Fibroblast of skin of left quadriceps (primary cell): ENCODE data around the gene IQCE.
A peak's percentile ranks its signal among the peaks of the same experiment; 100 is the strongest.
"Not testable (repeated sequence)": the region's sequence is repeated elsewhere in the genome, so short reads cannot be mapped to it uniquely, and the experiment has no call there.

Experiments
- DNase-seq, 2 experiments: peaks; one replicate each; pipeline ENCODE4 v3.0.0-alpha.2; 2013; ENCODE audit warnings: low read depth in 2 of 2

The IQCE gene

DNA sequence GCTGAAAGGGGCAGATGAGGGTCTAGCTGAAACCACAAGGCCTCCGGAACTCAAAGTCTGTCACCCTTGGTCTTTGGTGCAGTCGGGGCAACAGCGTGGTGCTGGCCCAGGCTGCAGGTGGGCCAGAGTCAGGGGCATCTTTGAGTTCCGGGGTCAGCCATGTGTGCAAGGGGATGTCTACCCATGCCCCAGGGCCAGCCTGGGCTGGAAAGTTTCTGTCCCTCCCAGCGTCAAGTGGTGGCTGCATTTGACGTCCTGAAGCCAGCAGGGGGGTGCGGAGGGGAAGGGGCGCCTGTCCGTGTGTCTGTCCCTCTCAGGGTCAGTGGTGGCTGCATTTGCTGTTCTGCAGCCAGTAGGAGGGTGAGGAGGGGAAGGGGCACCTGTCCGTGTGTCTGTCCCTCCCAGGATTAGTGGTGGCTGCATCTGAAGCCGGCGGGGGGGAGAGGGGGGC, 4.1 kb upstream of the IQCE start:
- DNase-seq: no peak

DNA sequence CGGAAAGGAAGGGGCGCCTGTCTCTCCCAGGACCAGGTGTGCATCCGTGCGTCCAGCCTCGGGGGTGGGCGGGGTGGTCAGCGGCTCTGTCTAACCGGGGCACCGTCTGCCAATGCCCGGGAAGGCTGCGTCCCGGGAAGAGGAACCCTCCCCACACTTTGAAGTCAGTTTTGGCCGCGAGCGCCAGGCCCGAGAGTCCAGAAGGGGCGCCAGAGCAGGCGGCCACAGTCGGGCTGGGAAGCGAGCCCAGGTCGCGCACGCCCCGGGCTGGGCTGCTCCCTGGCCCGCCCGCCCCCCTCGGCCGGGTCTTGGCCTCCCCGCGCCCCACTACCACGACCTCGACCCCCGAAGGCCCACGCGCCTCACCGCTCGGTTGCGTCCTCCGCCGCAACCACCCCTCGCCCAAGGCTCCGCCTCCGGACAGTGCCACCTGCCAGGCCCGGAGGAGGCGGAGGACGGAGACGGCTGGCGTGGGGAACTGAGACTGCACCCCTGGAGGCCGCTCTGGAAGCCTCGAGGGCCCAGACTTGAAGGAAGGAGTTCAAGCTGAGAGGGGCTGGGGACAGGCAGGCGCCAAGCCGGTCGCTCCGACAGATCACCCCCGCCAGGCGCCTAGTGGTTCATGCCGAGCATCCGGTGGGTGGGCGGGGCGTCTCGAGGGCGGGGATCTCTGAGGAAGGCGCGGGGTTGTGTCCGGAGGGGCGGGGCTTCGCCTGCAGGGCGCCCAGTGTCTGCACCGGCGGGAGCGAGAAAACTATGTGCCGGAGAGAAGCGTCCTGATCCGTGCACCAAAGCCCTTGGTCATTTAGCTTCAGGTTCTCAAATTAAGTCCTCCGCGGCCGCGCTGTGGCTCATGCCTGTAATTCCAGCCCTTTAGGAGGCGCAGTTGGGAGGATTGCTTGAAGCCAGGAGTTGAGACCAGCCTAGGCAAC, 3.4 kb upstream of the IQCE start, which contains the start of gene BRAT1:
Gene BRAT1 (minus strand): TSS at position 404 of the 932 bp plus-strand sequence. CDS start 1,093 bp downstream, outside the sequence.
- DNase-seq: peak; percentile 76 to 78

GRCh38 chr7:2559283-2559950, 638 bp downstream of the IQCE start:
- no peak for DNase-seq

DNA sequence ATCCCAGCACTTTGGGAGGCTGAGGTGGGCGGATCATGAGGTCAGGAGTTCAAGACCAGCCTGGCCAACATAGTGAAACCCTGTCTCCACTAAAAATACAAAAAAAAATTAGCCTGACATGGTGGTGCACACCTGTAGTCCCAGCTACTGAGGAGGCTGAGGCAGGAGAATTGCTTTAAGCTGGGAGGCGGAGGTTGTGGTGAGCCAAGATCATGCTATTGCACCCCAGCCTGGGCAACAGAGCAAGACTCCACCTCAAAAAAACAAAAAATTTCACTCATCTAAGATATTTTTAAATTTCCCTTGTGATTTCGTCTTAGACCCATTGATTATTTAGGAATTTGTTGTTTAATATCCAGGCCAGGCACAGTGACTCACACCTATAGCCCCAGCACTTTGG, 5.2 kb downstream of the IQCE start:
- not testable (repeated sequence) for DNase-seq

- no peak for DNase-seq
These were observed 6.3 kb downstream of the IQCE start for GRCh38 chr7:2564970-2565540.

- no peak for DNase-seq
These were observed 7.6 kb downstream of the IQCE start for GRCh38 chr7:2566348-2566889.

DNA sequence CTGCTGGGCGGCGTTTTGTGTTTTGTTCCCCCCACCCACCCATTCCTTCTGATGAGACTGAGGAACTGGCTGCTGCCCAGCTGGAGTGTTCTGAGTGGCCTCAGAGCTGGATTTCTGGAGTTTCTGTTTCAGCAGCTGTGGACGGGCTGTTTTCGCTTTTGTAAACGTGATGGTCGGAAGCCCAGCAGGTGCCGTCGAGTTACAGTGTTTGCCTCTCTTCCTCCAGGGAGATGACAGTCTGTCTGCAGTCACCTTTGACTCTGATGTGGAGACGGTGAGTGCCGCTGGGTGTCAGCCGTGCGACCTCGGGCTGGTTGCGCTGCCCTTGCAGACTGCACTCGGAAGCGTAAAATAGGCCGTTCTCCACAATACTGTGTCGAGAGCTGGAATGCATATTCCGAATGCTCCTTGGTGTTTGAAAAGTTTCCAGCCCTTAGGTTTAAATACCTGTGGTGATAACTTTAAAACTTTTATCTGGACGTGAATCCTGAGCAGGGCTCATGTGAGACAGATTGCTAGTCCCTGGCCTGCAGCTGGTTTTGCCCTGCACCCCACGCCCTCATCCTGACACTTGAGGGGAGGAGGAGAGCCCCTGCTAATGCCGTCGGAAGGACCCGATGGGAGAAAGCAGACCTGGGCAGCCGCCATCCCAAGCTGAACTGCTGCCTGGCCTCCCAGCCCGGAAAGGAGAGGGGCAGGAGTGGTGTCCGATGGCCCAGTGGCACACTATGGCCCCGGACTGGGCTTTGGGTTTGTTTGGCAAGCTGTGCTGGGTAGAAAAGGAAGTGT, 8.3 kb downstream of the IQCE start:
- DNase-seq: no peak

DNA sequence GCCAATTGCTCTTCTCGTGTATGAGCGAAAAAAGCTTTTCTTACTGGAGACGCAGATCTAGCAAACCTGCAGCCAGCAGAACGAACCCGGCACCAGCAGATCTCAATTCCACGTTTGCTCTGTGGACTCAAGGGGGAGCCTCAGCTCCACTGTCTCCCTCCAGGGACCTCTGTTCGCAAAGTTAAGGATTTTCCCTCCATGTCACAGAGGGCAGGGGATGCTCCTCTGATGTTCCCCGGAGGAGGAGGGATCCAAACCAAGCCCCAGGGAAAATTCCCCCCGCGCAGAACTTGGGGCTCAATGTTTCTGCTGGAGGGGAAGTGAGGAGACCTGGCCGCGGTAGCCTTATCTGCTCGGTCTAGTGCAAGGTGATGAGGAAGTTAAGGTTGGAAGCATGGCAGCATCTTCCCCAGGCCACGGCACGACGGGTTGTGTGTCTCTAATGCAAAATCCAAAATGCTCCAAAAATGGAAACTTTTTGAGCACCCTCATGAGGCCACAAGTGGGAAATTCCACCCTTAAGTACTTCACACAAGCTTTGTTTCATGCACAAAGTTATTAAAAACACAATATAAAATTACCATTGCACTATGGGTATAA, 9.0 kb downstream of the IQCE start:
- DNase-seq: peak in 1 of 2 experiments; percentile 16

- DNase-seq: no peak
These were observed 9.9 kb downstream of the IQCE start for GRCh38 chr7:2568521-2569223.

DNA sequence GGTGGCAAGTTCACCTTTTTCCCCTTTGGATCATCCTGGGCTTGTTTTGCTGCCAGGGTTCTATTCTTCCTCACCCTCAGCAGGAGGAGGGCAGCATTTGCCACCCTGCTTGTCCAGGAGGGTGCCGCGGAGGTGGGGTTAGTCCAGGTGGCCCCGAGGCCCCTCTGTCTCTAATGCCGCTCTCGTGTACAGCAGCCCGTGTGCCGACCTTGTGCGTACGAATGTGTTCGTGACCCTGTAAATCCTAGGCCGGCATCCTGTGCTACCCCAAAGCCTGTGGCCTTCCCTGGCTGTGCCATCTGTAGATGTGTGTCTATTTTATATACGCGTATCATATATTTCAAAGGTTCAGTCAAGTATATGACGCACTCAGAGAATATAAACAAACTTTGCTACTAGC, 10.6 kb downstream of the IQCE start:
- DNase-seq: no peak

GRCh38 chr7:2570021-2570420, 11.2 kb downstream of the IQCE start:
- DNase-seq: no peak

DNA sequence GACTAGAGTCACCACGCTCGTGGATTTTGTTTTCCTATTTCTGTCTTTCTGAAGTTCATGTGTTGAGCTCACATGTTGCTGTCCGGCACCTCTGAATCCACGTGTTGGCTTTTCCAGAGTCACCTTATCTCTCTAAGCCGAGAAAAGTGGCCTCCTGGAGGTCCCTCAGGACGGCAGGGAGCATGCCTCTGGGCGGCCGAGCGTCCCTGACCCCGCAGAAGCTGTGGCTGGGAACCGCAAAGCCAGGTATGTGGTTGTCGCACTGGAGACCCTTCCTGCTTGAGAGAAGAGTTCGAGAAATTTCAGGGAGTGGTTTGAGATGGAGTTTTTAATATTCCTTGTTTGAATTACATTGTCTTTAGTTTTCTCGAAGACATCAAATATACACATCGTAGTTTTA, 12.6 kb downstream of the IQCE start:
- no peak for DNase-seq

GRCh38 chr7:2572101-2572842, 13.5 kb downstream of the IQCE start:
- no peak for DNase-seq

DNA sequence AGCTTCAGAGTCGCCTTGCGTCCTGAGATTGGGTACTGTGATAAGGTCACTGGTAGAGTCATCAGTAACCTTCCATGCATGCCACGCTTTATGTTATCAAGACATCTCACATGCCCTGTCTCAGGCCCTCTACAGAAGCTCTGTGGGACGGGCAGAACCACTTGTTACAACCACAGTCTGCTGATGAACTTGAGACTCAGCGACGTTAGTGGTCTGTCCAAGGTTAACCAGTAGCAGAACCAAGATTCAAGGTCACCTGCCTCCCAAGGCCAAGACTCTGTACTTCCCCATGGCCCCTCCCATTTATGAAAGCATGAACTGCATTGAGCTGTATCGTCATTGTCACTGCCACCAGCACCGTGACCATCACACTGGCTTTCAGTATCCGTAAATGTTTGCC, 15.0 kb downstream of the IQCE start:
- DNase-seq: no peak

GRCh38 chr7:2575046-2575732, 16.4 kb downstream of the IQCE start:
- no peak for DNase-seq

DNA sequence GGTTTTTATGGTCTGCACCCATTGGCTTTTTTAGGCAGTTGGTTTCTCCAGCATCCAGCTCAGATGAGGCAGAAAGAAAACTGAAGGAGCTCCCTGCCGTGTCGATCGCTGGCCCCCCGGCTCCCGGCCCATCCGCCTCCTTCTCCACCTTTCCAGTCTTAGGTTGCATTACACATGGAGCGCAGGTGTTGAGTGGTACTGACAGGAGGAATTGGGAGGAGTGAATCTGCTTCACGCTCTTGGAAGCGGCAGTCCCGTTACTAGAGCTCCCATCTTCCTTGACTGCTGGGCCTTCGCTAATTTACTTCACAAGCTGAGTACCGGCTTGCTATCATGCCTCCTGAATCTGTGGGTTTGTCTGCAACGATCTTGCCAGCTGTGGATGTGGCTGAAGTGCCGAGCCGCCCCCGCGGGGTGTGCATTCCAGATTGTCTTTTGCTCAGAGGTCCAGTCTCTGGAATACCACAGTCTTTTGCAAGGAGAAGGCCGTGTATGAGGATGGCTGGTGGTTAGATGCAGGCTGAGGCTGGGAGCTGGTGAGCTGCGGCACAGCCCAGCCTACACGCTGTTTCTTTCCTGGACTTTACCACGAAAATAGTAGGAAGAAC, 17.1 kb downstream of the IQCE start:
- DNase-seq: no peak

GRCh38 chr7:2576742-2577491, 18.1 kb downstream of the IQCE start:
- no peak for DNase-seq
